Sigmoid colon (tissue), 7 donors: Measurements from ENCODE around the gene NES. TPM values are rescaled to one million over a fixed set of nuclear protein-coding genes. Genes with fewer than 3 reads are reported as not detected.

Source experiments
- DNase-seq: peaks from one replicate; pipeline ENCODE4 v3.0.0-alpha.2; 2019
- H3K27ac ChIP-seq, 4 donors: fragments of 200-600 bp; sonication (generic); one replicate each; pipeline ENCODE4 v1.5.1; 2016 to 2019; ENCODE audit warnings: mild to moderate bottlenecking in 1 of 4
- H3K27me3 ChIP-seq, 3 donors: fragments of 200-600 bp; sonication (generic); one replicate each; pipeline ENCODE4 v1.5.1; 2019; ENCODE audit warnings: mild to moderate bottlenecking in 1 of 3
- H3K36me3 ChIP-seq, 4 donors: fragments of 200-600 bp; sonication (generic); one replicate each; pipeline ENCODE4 v1.5.1; 2016 to 2019
- H3K4me1 ChIP-seq, 4 donors: fragments of 200-600 bp; sonication (generic); one replicate each; pipeline ENCODE4 v1.5.1; 2017 to 2019
- H3K4me3 ChIP-seq, 4 donors: fragments of 200-600 bp; sonication (generic); one replicate each; pipeline ENCODE4 v1.5.1; 2017 to 2019; ENCODE audit warnings: mild to moderate bottlenecking in 2 of 4, moderate library complexity in 1 of 4
- H3K9me3 ChIP-seq, 4 donors: fragments of 200-600 bp in 3 of 4; sonication (generic) in 3 of 4; one replicate each; pipeline versions ENCODE4 v1.5.1 to v1.6.1; 2013 to 2019
- EP300 ChIP-seq, 4 donors: sonication (generic); formaldehyde crosslinking; IDR thresholded peaks; one replicate each; pipeline ENCODE4 v1.6.1; 2017; ENCODE audit warnings: antibody characterized with exemption in 4 of 4
- POLR2A ChIP-seq, 2 donors: fragments of 450-650 bp; IDR thresholded peaks; one replicate each; pipeline ENCODE4 v1.6.1; 2016; ENCODE audit warnings: antibody characterized with exemption in 2 of 2, mild to moderate bottlenecking in 2 of 2, moderate library complexity in 2 of 2
- POLR2AphosphoS5 ChIP-seq, 4 donors: sonication (generic); formaldehyde crosslinking; IDR thresholded peaks; one replicate each; pipeline ENCODE4 v1.6.1; 2017; ENCODE audit warnings: antibody characterized with exemption in 4 of 4
- WGBS, 2 donors: extraction: QIAGEN DNeasy Blood & Tissue Kit; methylation state at CpG; one replicate each; pipeline ENCODE4 v1.1.7; 2013; 5-methylcytosine and 5-hydroxymethylcytosine counted together
- intact Hi-C: fragments of 100-400 bp; cut with DNase I; formaldehyde crosslinking; loops from one replicate; pipeline ENCODE4 v1.15.1; 2023
- polyA plus RNA-seq, 3 donors: library from polyadenylated mRNA; stranded (reverse); fragments of 200-250 nt; gene quantifications; one replicate each; pipeline ENCODE4 v1.2.3, GENCODE V29; 2013
- total RNA-seq, 4 donors: library from RNA; depleted of rRNA; stranded (reverse); fragments of >200 nt; gene quantifications; one replicate each; pipeline ENCODE4 v1.1.0, GENCODE V29; 2016
- TF ChIP-seq, protein P1 (sequence below), 4 experiments: fragments of 450-650 bp in 3 of 4; fragments of 200-600 bp in 1 of 4; IDR thresholded peaks; one replicate each; pipeline ENCODE4 v1.5.1; 2016 to 2019; ENCODE audit warnings: antibody characterized with exemption in 4 of 4, mild to moderate bottlenecking in 3 of 4, moderate library complexity in 2 of 4
- donor health status: healthy with polysubstance abuse.
- donor health status: Bipolar disorder and iron deficiency.
- donor health status: healthy.

NES gene
- total and polyA plus RNA-seq, 7 donors, result 0.60 to 21.0 (median 7.1) TPM

- Histone ChIP-seq H3K4me3 (no peak overlapping the region), H3K36me3 (no peaks in the 10 kb centered on the region), H3K27me3 (peaks cover 4 to 36% (median 18%) of the 10 kb centered on the region in 3 donors), H3K9me3 (no peaks in the 10 kb centered on the region), H3K27ac (no peak overlapping the region), H3K4me1 (peaks cover 0 to 25% (median 12%) of the 10 kb centered on the region in 4 donors)
- intact Hi-C loops, result no loop called here
- 36 to 73% methylated on average over 12 of the region's 12 CpGs for WGBS, 2 donors
- no peak for DNase-seq
- no peak for TF ChIP-seq POLR2A (IDR thresholded peaks at IDR 0.05)
- TF ChIP-seq POLR2AphosphoS5 (IDR thresholded peaks at IDR 0.05), result no peak
- TF ChIP-seq, protein P1, sequence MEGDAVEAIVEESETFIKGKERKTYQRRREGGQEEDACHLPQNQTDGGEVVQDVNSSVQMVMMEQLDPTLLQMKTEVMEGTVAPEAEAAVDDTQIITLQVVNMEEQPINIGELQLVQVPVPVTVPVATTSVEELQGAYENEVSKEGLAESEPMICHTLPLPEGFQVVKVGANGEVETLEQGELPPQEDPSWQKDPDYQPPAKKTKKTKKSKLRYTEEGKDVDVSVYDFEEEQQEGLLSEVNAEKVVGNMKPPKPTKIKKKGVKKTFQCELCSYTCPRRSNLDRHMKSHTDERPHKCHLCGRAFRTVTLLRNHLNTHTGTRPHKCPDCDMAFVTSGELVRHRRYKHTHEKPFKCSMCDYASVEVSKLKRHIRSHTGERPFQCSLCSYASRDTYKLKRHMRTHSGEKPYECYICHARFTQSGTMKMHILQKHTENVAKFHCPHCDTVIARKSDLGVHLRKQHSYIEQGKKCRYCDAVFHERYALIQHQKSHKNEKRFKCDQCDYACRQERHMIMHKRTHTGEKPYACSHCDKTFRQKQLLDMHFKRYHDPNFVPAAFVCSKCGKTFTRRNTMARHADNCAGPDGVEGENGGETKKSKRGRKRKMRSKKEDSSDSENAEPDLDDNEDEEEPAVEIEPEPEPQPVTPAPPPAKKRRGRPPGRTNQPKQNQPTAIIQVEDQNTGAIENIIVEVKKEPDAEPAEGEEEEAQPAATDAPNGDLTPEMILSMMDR (IDR thresholded peaks at IDR 0.05), result no peak
- TF ChIP-seq EP300 (IDR thresholded peaks at IDR 0.05), result no peak
Observed at GRCh38 chr1:156693848-156694689, 16.9 kb upstream of the NES start.

DNA sequence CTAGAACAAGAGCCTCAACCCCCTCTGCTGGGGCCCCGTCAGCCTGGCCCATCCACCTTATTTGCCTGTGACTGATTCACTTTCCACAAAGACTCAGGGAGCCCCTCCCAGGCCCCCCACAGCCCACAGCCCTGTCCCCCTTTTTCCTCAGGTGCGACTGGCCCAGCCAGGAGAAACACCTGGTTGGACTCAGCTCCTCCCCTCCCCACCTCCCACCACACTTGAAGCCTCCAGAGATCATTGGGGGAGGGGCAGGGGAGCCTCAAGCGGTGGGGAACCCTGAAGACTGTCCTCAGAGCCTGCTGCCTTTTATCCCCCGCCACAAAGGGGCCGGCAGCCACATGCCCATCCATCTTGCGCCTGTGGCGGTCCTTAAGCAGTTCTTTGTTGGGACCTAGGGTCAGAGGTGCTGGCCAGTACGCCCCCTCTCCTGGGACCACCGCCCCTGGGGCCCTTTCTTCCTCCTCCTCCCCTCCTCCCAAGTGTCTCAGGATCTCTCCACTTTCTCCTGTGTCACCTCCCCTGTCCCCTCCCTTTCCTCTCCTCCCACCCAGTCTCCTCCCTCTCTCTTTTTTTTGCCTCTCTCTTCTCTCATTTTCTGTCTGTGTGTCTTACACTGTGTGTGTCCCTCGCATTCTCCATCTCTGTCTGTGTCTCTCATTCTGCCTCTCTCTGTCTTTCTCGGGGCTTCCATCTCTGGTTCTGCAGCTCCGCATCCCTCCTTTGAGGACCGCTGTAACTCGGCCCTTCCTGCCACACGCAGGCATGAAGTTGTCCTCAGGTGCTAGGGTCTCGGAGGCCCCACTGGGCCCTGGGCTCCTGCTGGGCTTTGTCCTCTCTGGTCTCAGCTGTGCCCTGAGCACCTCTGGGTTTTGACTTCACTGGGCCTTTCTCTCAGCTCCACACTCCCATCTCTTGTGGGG lies 16.0 kb upstream of the NES start:
- Histone ChIP-seq H3K27ac (no peak overlapping the region), H3K9me3 (no peaks in the 10 kb centered on the region), H3K4me1 (peaks cover 0 to 26% (median 13%) of the 10 kb centered on the region in 4 donors), H3K4me3 (no peak overlapping the region), H3K36me3 (no peaks in the 10 kb centered on the region), H3K27me3 (peaks cover 4 to 36% (median 18%) of the 10 kb centered on the region in 3 donors)
- no peak for DNase-seq
- no peak for TF ChIP-seq POLR2AphosphoS5 (IDR thresholded peaks at IDR 0.05)
- no peak for TF ChIP-seq POLR2A (IDR thresholded peaks at IDR 0.05)
- TF ChIP-seq, protein P1 (IDR thresholded peaks at IDR 0.05), result no peak
- TF ChIP-seq EP300 (IDR thresholded peaks at IDR 0.05), result no peak
- 42 to 44% methylated on average over 16 of the region's 16 CpGs for WGBS, 2 donors
- intact Hi-C loops, result no loop called here

DNA sequence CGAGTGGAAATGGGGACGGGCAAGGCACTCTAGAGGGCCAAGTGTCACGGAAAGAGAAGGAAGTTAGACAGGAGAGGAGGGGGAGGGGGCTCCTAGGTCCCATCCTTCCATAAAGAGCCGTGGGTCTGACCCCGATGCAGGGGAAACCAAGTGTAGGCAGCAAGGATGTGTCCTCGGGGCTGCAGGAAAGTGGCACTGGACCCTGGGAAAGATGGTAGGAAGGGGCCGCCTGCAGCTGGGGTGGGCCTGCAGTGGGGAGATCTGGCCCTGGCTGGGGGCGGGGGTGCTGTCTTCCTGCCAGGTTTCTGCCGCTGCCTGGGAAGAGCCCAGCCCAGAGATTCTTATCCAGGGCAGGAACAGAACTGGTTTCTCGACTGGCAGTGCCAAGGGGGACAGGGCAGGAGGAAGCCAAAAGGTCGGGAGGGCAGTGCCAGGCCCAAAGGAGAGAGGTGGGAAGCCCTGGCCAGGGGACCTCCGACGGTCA lies 15.3 kb upstream of the NES start:
- no peak overlapping the region for H3K4me3 ChIP-seq
- no peak for DNase-seq
- H3K27ac ChIP-seq, result no peak overlapping the region
- intact Hi-C loops, result no loop called here
- peaks cover 4 to 36% (median 18%) of the 10 kb centered on the region in 3 donors for H3K27me3 ChIP-seq
- H3K9me3 ChIP-seq, result no peaks in the 10 kb centered on the region
- WGBS, 2 donors, result 13 to 14% methylated on average over 13 of the region's 13 CpGs
- peaks cover 0 to 26% (median 13%) of the 10 kb centered on the region in 4 donors for H3K4me1 ChIP-seq
- TF ChIP-seq POLR2A (IDR thresholded peaks at IDR 0.05), result no peak
- TF ChIP-seq EP300 (IDR thresholded peaks at IDR 0.05), result no peak
- no peak for TF ChIP-seq POLR2AphosphoS5 (IDR thresholded peaks at IDR 0.05)
- TF ChIP-seq, protein P1 (IDR thresholded peaks at IDR 0.05), result no peak
- no peaks in the 10 kb centered on the region for H3K36me3 ChIP-seq

DNA sequence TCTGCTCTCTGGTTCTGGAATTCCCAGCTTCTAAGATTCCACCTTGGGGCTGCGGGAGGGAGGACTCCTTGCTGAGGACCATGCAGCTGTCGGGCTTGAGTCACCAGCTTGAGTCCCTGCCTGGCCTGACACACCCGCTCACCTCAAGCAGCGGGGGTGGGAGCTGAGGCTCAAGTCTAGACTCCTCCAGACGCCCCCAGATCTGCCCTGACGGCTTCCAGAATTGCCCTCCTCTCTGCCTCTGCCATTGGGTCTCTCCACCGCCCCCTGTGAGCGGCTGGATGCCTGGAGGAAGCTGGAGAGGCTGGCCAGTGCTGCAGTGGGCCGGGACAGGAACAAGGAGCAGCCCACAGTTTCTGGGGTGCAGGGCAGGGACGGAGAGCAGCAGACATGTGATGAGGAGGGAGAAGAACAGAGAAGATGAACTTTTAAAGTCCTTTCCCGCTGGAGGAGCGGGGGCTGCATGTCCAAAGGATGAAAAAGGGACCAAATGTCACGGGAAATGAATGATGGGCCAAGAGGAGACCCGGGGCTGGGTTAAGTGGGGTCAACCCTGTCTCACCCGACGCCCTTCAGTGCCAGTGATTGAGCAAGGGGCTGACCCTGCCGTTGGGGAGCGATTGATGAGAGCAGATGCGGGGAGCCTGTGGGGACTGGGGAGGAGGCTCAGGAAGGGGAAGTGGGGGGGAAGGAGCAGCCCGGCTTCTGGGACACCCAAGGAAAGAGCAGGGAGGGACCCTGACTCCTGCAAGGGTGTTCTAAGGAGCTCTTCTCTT lies 14.6 kb upstream of the NES start:
- intact Hi-C loops, result no loop called here
- H3K9me3 ChIP-seq, result no peaks in the 10 kb centered on the region
- no peaks in the 10 kb centered on the region for H3K36me3 ChIP-seq
- no peak for DNase-seq
- TF ChIP-seq, protein P1 (IDR thresholded peaks at IDR 0.05), result no peak
- TF ChIP-seq POLR2A (IDR thresholded peaks at IDR 0.05) (no peak), POLR2AphosphoS5 (IDR thresholded peaks at IDR 0.05) (no peak), EP300 (IDR thresholded peaks at IDR 0.05) (no peak)
- no peak overlapping the region for H3K27ac ChIP-seq
- peaks cover 0 to 26% (median 13%) of the 10 kb centered on the region in 4 donors for H3K4me1 ChIP-seq
- H3K4me3 ChIP-seq, result no peak overlapping the region
- 36 to 39% methylated on average over 20 of the region's 20 CpGs for WGBS, 2 donors
- peaks cover 4 to 38% (median 18%) of the 10 kb centered on the region in 3 donors for H3K27me3 ChIP-seq
